Measurements from ENCODE around the gene CDK17.

The CDK17 gene

GRCh38 chr12:96365604-96366380 is 34.4 kb downstream of the CDK17 start:
- peaks cover 56% of the 10 kb centered on the region for H4K20me1 ChIP-seq (ENCODE audit: insufficient read depth, low read length, poor library complexity, severe bottlenecking)
- no peaks in the 10 kb centered on the region for H3F3A ChIP-seq (ENCODE audit: low read depth)
- peaks cover 96% of the 10 kb centered on the region for H3K79me2 ChIP-seq (ENCODE audit: insufficient read depth, low read length)
- H3K4me1 ChIP-seq (ENCODE audit: insufficient read depth, low read length, poor library complexity, severe bottlenecking) = peaks cover 33% of the 10 kb centered on the region
- no peaks in the 10 kb centered on the region for H3K9me2 ChIP-seq (replicated peaks; ENCODE audit: low read depth, low read length)
- H3K27me3 ChIP-seq (ENCODE audit: insufficient read depth, low read length, poor library complexity, severe bottlenecking) = no peaks in the 10 kb centered on the region
- no peak overlapping the region for H3K4me3 ChIP-seq (ENCODE audit: low read length, poor library complexity, severe bottlenecking)
- no peak overlapping the region for H3K4me2 ChIP-seq (ENCODE audit: low read depth, low read length, poor library complexity, severe bottlenecking)
- H3K9ac ChIP-seq (ENCODE audit: low read depth, low read length, poor library complexity, severe bottlenecking) = no peak overlapping the region
- TF ChIP-seq CTCF (conservative IDR thresholded peaks at IDR 0.05; ENCODE audit: low read length) (no peak), EZH2phosphoT487 (IDR thresholded peaks at IDR 0.05; ENCODE audit: borderline replicate concordance) (no peak)
- no peak overlapping the region for H2AFZ ChIP-seq (ENCODE audit: low read length)
- no peaks in the 10 kb centered on the region for H3K36me3 ChIP-seq (ENCODE audit: insufficient read depth, low read length)
- no peaks in the 10 kb centered on the region for H3K9me3 ChIP-seq (ENCODE audit: insufficient read depth, low read depth, low read length)

- H4K20me1 ChIP-seq (ENCODE audit: insufficient read depth, low read length, poor library complexity, severe bottlenecking) = peaks cover 65% of the 10 kb centered on the region
- no peaks in the 10 kb centered on the region for H3K27me3 ChIP-seq (ENCODE audit: insufficient read depth, low read length, poor library complexity, severe bottlenecking)
- no peak for TF ChIP-seq EZH2phosphoT487 (IDR thresholded peaks at IDR 0.05; ENCODE audit: borderline replicate concordance)
- TF ChIP-seq CTCF (conservative IDR thresholded peaks at IDR 0.05; ENCODE audit: low read length) = no peak
- no peaks in the 10 kb centered on the region for H3K36me3 ChIP-seq (ENCODE audit: insufficient read depth, low read length)
- no peak overlapping the region for H3K9ac ChIP-seq (ENCODE audit: low read depth, low read length, poor library complexity, severe bottlenecking)
- no peaks in the 10 kb centered on the region for H3F3A ChIP-seq (ENCODE audit: low read depth)
- H3K4me1 ChIP-seq (ENCODE audit: insufficient read depth, low read length, poor library complexity, severe bottlenecking) = peaks cover 38% of the 10 kb centered on the region
- no peak overlapping the region for H2AFZ ChIP-seq (ENCODE audit: low read length)
- H3K4me2 ChIP-seq (ENCODE audit: low read depth, low read length, poor library complexity, severe bottlenecking) = no peak overlapping the region
- no peaks in the 10 kb centered on the region for H3K9me3 ChIP-seq (ENCODE audit: insufficient read depth, low read depth, low read length)
- no peaks in the 10 kb centered on the region for H3K9me2 ChIP-seq (replicated peaks; ENCODE audit: low read depth, low read length)
- no peak overlapping the region for H3K4me3 ChIP-seq (ENCODE audit: low read length, poor library complexity, severe bottlenecking)
- H3K79me2 ChIP-seq (ENCODE audit: insufficient read depth, low read length) = peaks cover 96% of the 10 kb centered on the region
These were observed 36.0 kb downstream of the CDK17 start for GRCh38 chr12:96364092-96364700.

- H3K36me3 ChIP-seq (ENCODE audit: insufficient read depth, low read length) = no peaks in the 10 kb centered on the region
- peaks cover 61% of the 10 kb centered on the region for H4K20me1 ChIP-seq (ENCODE audit: insufficient read depth, low read length, poor library complexity, severe bottlenecking)
- H3K4me1 ChIP-seq (ENCODE audit: insufficient read depth, low read length, poor library complexity, severe bottlenecking) = peaks cover 43% of the 10 kb centered on the region
- no peaks in the 10 kb centered on the region for H3K9me3 ChIP-seq (ENCODE audit: insufficient read depth, low read depth, low read length)
- H3K27me3 ChIP-seq (ENCODE audit: insufficient read depth, low read length, poor library complexity, severe bottlenecking) = no peaks in the 10 kb centered on the region
- no peak overlapping the region for H3K4me3 ChIP-seq (ENCODE audit: low read length, poor library complexity, severe bottlenecking)
- no peak overlapping the region for H3K9ac ChIP-seq (ENCODE audit: low read depth, low read length, poor library complexity, severe bottlenecking)
- H2AFZ ChIP-seq (ENCODE audit: low read length) = no peak overlapping the region
- H3K9me2 ChIP-seq (replicated peaks; ENCODE audit: low read depth, low read length) = no peaks in the 10 kb centered on the region
- no peaks in the 10 kb centered on the region for H3F3A ChIP-seq (ENCODE audit: low read depth)
- TF ChIP-seq EZH2phosphoT487 (IDR thresholded peaks at IDR 0.05; ENCODE audit: borderline replicate concordance) (no peak), CTCF (conservative IDR thresholded peaks at IDR 0.05; ENCODE audit: low read length) (no peak)
- H3K79me2 ChIP-seq (ENCODE audit: insufficient read depth, low read length) = peaks cover 90% of the 10 kb centered on the region
- no peak overlapping the region for H3K4me2 ChIP-seq (ENCODE audit: low read depth, low read length, poor library complexity, severe bottlenecking)
These were observed 39.2 kb downstream of the CDK17 start for GRCh38 chr12:96361074-96361473.
